ENCODE data around the gene KLHL28. TPM values are rescaled to one million over a fixed set of nuclear protein-coding genes. Genes with fewer than 3 reads are reported as not detected.

Gene KLHL28
- total RNA-seq, 6 experiments from 2014 or later, result 6.6 to 9.6 (median 8.5) TPM

DNA sequence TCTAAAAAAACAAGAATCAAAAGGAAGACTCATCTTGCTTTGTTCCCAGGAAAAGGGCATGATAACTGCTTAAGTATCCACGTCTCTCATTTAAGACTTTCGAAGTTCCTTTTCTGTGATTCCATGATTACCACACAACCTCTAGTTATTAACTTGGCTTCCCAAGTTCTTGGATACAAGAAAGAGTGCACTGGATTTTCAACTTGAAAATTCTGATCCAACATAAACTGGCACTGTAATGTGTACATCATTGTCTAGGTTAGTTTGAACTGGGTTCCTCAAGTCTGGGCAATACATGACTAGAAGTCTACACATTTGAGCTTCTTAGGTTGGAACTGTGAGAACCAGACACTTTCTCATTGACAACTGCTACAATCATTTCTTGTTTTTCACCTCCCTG, 1.6 kb downstream of the KLHL28 start:
- no peaks in the 10 kb centered on the region for H3K36me3 Mint-ChIP-seq (ENCODE audit: low read depth)
- no peaks in the 10 kb centered on the region for H3K9me3 Mint-ChIP-seq
- no peak for DNase-seq
- H3K4me1 Mint-ChIP-seq (ENCODE audit: low read depth), result peaks cover 36% of the 10 kb centered on the region
- H3K27ac Mint-ChIP-seq, result peak overlapping the region; percentile 56; the same call in 1 of the 2 replicates
- no peaks in the 10 kb centered on the region; the same call in 1 of the 2 replicates for H3K27me3 Mint-ChIP-seq (ENCODE audit: insufficient read depth)
- H3K4me3 Mint-ChIP-seq, result no peak overlapping the region
- TF ChIP-seq, protein P1, sequence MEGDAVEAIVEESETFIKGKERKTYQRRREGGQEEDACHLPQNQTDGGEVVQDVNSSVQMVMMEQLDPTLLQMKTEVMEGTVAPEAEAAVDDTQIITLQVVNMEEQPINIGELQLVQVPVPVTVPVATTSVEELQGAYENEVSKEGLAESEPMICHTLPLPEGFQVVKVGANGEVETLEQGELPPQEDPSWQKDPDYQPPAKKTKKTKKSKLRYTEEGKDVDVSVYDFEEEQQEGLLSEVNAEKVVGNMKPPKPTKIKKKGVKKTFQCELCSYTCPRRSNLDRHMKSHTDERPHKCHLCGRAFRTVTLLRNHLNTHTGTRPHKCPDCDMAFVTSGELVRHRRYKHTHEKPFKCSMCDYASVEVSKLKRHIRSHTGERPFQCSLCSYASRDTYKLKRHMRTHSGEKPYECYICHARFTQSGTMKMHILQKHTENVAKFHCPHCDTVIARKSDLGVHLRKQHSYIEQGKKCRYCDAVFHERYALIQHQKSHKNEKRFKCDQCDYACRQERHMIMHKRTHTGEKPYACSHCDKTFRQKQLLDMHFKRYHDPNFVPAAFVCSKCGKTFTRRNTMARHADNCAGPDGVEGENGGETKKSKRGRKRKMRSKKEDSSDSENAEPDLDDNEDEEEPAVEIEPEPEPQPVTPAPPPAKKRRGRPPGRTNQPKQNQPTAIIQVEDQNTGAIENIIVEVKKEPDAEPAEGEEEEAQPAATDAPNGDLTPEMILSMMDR (IDR thresholded peaks at IDR 0.05), result no peak

DNA sequence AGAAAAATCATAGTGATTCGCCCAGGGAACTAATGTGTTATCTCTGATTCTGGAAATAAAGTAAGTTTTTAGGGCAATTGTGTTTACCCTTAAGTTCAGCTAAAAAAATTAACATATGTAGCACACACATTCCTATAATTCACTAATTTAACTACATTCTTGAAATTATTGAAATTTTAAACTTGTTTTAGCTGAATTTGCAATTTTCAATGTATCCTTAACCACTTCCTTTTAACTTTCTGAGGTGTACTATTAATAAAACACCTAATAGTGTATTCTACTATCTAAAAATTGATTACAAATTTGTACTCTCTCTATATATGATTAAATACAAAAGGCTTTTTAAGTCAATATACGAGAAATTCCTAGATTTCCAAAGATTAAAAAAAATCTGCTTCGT, 2.2 kb downstream of the KLHL28 start:
- H3K4me1 Mint-ChIP-seq (ENCODE audit: low read depth), result peaks cover 30% of the 10 kb centered on the region
- DNase-seq, result no peak
- H3K27me3 Mint-ChIP-seq (ENCODE audit: insufficient read depth), result no peaks in the 10 kb centered on the region; the same call in 1 of the 2 replicates
- no peaks in the 10 kb centered on the region for H3K36me3 Mint-ChIP-seq (ENCODE audit: low read depth)
- no peaks in the 10 kb centered on the region for H3K9me3 Mint-ChIP-seq
- peak overlapping the region; percentile 55; the same call in 1 of the 2 replicates for H3K4me3 Mint-ChIP-seq
- TF ChIP-seq, protein P1 (IDR thresholded peaks at IDR 0.05), result no peak
- H3K27ac Mint-ChIP-seq, result peak overlapping the region; percentile 56; the same call in 1 of the 2 replicates

DNA sequence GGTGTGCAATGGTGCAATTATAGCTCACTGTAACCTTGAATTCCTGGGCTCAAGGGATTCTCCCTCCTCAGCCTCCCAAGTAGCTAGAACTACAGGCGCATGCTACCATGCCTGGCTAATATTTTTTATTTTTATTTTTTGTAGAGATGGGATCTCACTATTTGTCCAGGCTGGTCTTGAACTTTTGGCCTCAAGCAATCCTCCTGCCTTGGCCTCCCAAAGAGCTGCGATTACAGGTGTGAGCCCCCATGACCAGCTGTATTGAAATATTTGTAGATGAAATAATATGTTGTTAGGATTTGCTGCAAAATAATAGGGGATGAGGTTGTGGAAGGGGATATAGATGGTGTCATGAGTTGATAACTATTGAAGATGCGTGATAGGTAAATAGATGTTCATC, 4.9 kb downstream of the KLHL28 start:
- H3K36me3 Mint-ChIP-seq (ENCODE audit: low read depth), result no peaks in the 10 kb centered on the region; the same call in 1 of the 2 replicates
- TF ChIP-seq, protein P1 (IDR thresholded peaks at IDR 0.05), result no peak
- DNase-seq, result no peak

DNA sequence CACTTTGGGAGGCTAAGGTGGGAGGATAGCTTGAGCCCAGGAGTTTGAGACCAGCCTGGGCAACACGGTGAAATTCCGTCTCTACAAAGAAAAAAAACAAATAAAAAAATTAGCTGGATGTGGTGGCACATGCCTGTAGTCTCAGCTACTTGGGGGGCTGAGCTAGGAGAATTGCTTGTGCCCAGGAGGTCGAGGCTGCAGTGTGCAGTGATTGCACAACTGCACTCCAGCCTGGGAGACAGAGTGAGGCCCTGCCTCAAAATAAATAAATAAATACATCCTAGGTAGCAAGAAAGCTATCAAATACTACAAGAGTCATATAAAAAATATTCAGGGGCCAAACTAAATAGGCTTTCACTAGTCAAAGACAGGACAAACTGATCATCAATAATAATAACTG, 6.2 kb downstream of the KLHL28 start:
- H3K27me3 Mint-ChIP-seq (ENCODE audit: insufficient read depth), result no peaks in the 10 kb centered on the region
- peaks cover 17% of the 10 kb centered on the region; the same call in 1 of the 2 replicates for H3K4me1 Mint-ChIP-seq (ENCODE audit: low read depth)
- no peaks in the 10 kb centered on the region for H3K9me3 Mint-ChIP-seq
- H3K36me3 Mint-ChIP-seq (ENCODE audit: low read depth), result no peaks in the 10 kb centered on the region; the same call in 1 of the 2 replicates
- TF ChIP-seq, protein P1 (IDR thresholded peaks at IDR 0.05), result no peak
- H3K27ac Mint-ChIP-seq, result no peak overlapping the region
- DNase-seq, result no peak
- H3K4me3 Mint-ChIP-seq, result no peak overlapping the region

More for the DNA sequence above, 4.9 kb downstream of the KLHL28 start:
- Mint-ChIP-seq H3K4me3 (no peak overlapping the region), H3K27ac (no peak overlapping the region), H3K4me1 (ENCODE audit: low read depth) (peaks cover 17% of the 10 kb centered on the region; the same call in 1 of the 2 replicates), H3K27me3 (ENCODE audit: insufficient read depth) (no peaks in the 10 kb centered on the region), H3K9me3 (no peaks in the 10 kb centered on the region)

DNA sequence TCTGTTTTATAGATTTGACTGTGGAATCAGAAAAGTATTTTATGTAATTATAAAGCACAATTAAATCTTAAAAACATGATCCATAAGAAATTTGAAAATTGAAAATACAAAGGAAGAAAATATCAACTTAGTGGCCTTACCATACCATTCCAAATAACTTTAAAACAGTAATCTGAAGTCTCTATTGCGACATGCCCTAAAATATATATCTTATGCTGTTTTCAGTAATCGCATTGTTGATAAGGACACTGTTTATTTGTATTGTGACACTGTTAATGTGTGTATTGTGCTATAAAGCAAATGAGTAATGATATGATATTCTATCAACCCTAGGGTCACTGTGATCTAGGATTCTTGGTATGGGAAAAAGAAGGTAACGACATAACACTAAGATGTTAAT, 7.0 kb downstream of the KLHL28 start:
- no peak for DNase-seq
- TF ChIP-seq, protein P1 (IDR thresholded peaks at IDR 0.05), result no peak
- Mint-ChIP-seq H3K4me3 (no peak overlapping the region), H3K27me3 (ENCODE audit: insufficient read depth) (no peaks in the 10 kb centered on the region), H3K9me3 (no peaks in the 10 kb centered on the region), H3K36me3 (ENCODE audit: low read depth) (no peaks in the 10 kb centered on the region; the same call in 1 of the 2 replicates), H3K27ac (no peak overlapping the region), H3K4me1 (ENCODE audit: low read depth) (peaks cover 9% of the 10 kb centered on the region; the same call in 1 of the 2 replicates)

Measured in HFFc6 (cell line).